NT2/D1 (cell line): ENCODE measurements around the gene SLC9A9.

Experiments used
- DNase-seq: peaks from one replicate; pipeline ENCODE4 v3.0.0-alpha.2; 2011; ENCODE audit warnings: low read depth, low spot score
- H3K27me3 ChIP-seq: 2 replicates; pipeline ENCODE4 v1.6.0; 2011; ENCODE audit warnings: mild to moderate bottlenecking; ENCODE audit not compliant: insufficient read length, insufficient read depth
- H3K36me3 ChIP-seq: 2 replicates; pipeline ENCODE4 v1.6.1; 2011; ENCODE audit warnings: mild to moderate bottlenecking, low read length, mixed read lengths; ENCODE audit not compliant: insufficient read depth, insufficient read length
- H3K4me1 ChIP-seq: 2 replicates; pipeline ENCODE4 v1.5.1; 2011; ENCODE audit not compliant: insufficient read depth, insufficient read length
- H3K4me3 ChIP-seq: 2 replicates; pipeline ENCODE4 v1.5.1; 2011; ENCODE audit warnings: low read depth; ENCODE audit not compliant: insufficient read length
- H3K9ac ChIP-seq: 2 replicates; pipeline ENCODE4 v1.6.0; 2011; ENCODE audit warnings: low read depth; ENCODE audit not compliant: insufficient read length
- H3K9me3 ChIP-seq: 2 replicates; pipeline ENCODE4 v1.5.1; 2011; ENCODE audit warnings: mild to moderate bottlenecking, low read length; ENCODE audit not compliant: insufficient read depth
- SUZ12 ChIP-seq: IDR thresholded peaks from 2 replicates; pipeline ENCODE4 v1.6.1; 2011; ENCODE audit not compliant: insufficient read length, insufficient read depth; ENCODE audit errors: extremely low read depth
- YY1 ChIP-seq: IDR thresholded peaks from 2 replicates; pipeline ENCODE4 v1.6.1; 2011; ENCODE audit not compliant: insufficient read length, insufficient read depth
- ZNF274 ChIP-seq: IDR thresholded peaks from 2 replicates; pipeline ENCODE4 v1.6.1; 2011; ENCODE audit warnings: mild to moderate bottlenecking, low read depth, low read length

SLC9A9 gene

DNA sequence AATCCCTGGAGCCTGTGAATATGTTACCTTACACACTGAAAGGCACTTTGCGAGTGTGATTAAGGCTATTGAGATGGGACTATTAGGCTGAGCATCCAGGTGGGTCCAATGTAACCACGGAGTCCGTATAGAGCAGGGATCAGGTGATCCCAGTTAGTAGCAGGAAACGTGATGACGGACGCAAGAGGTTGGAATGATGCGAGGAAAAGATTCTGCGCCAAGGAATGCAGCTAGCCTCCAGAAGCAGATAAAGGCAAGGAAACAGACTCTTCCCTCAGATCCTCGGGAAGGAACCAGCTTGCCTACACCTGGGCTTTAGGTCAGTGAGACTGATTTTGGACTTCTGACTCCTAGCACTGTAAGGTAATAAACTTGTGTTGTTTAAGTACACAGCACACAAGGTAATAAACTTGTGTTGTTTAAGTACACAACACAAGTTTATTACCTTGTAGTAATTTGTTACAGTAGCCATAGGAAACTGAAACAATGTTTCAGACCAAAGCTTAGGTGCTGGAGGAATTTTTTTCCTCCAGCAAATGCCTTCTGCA lies 603.7 kb downstream of the SLC9A9 start:
- no peak overlapping the region for H3K4me3 ChIP-seq
- no peaks in the 10 kb centered on the region for H3K36me3 ChIP-seq
- H3K27me3 ChIP-seq = no peaks in the 10 kb centered on the region
- H3K4me1 ChIP-seq = no peaks in the 10 kb centered on the region
- TF ChIP-seq ZNF274 (no peak), SUZ12 (no peak), YY1 (no peak)
- no peak overlapping the region for H3K9ac ChIP-seq
- H3K9me3 ChIP-seq = no peaks in the 10 kb centered on the region
- DNase-seq = no peak

DNA sequence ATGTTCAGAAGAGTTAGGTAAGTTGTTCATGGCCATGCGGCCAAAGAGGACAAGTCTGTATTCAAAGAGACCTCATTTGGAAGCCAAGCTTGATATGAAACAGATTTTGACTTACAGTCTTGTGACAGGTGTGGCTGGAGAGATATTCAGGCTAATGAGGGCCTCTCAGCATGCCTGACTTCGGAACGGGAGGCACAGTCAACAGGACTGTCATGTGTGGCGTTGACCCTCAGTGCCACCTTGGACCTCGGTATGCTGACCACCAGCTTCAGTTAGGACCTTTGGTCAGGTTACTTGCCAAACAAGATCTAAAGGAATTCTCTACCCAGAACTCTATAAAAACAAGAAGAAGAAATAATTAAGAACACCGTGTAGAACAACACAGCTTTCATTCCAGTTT lies 604.6 kb downstream of the SLC9A9 start:
- TF ChIP-seq ZNF274 (no peak), SUZ12 (no peak), YY1 (no peak)
- H3K9me3 ChIP-seq = no peaks in the 10 kb centered on the region

DNA sequence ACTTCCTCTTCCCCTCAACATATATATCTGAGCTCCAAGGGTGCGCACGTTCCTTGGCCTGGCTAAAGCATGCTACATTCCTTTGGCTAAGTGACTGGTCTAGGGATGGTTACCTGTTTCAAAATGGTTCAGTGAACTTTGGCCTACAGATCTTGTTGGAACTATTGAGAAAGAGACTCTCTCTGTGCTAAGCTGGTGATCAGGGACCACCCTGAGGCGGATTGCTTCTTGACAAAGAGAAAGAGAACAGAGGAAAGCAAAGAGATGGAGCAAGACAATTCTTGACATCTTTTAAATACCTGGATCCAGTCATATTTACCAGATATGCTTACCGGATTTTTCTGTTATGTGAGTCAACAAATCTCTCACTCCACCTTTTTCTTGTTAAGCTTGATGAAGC lies 605.6 kb downstream of the SLC9A9 start:
- no peak for DNase-seq
- Histone ChIP-seq H3K4me3 (no peak overlapping the region), H3K27me3 (no peaks in the 10 kb centered on the region), H3K9me3 (no peaks in the 10 kb centered on the region), H3K9ac (no peak overlapping the region), H3K4me1 (no peaks in the 10 kb centered on the region), H3K36me3 (no peaks in the 10 kb centered on the region)
- TF ChIP-seq ZNF274 (no peak), YY1 (no peak), SUZ12 (no peak)

More for the DNA sequence above, 604.6 kb downstream of the SLC9A9 start:
- no peaks in the 10 kb centered on the region for H3K4me1 ChIP-seq
- H3K9ac ChIP-seq = no peak overlapping the region
- H3K4me3 ChIP-seq = no peak overlapping the region
- DNase-seq = no peak
- no peaks in the 10 kb centered on the region for H3K36me3 ChIP-seq
- H3K27me3 ChIP-seq = no peaks in the 10 kb centered on the region

GRCh38 chr3:143242101-143242500 lies 606.2 kb downstream of the SLC9A9 start:
- no peak for DNase-seq
- no peaks in the 10 kb centered on the region for H3K9me3 ChIP-seq
- H3K4me3 ChIP-seq = no peak overlapping the region
- no peak for TF ChIP-seq YY1
- no peak for TF ChIP-seq ZNF274
- TF ChIP-seq SUZ12 = no peak
- H3K4me1 ChIP-seq = no peaks in the 10 kb centered on the region
- no peaks in the 10 kb centered on the region for H3K36me3 ChIP-seq
- no peaks in the 10 kb centered on the region for H3K27me3 ChIP-seq
- no peak overlapping the region for H3K9ac ChIP-seq

DNA sequence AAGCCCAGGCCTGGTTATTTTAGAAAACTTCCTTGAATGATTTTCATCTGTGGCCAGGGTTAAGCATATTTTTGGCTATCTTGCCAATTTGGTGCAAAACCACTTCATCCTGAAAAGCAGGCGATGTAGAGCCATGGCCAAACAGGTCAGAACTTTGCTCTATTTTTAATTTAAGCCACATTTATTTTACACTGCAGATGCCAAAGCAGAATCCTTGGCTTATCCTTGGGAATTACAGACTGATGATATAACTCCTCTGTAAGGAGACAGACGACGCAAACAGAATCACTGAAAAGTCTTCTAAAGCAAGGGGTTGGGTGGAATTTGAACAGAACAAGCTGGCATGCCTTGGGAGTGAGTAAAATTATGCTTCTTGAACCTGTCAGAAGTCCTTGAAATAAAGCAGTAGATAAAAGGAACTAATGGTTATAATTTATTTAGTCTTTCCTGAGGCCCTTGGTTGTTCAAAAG lies 606.8 kb downstream of the SLC9A9 start:
- no peaks in the 10 kb centered on the region for H3K9me3 ChIP-seq
- DNase-seq = no peak
- no peak for TF ChIP-seq SUZ12
- no peak for TF ChIP-seq ZNF274
- TF ChIP-seq YY1 = no peak
- H3K4me1 ChIP-seq = no peaks in the 10 kb centered on the region
- H3K4me3 ChIP-seq = no peak overlapping the region
- H3K27me3 ChIP-seq = no peaks in the 10 kb centered on the region
- no peaks in the 10 kb centered on the region for H3K36me3 ChIP-seq
- no peak overlapping the region for H3K9ac ChIP-seq

DNA sequence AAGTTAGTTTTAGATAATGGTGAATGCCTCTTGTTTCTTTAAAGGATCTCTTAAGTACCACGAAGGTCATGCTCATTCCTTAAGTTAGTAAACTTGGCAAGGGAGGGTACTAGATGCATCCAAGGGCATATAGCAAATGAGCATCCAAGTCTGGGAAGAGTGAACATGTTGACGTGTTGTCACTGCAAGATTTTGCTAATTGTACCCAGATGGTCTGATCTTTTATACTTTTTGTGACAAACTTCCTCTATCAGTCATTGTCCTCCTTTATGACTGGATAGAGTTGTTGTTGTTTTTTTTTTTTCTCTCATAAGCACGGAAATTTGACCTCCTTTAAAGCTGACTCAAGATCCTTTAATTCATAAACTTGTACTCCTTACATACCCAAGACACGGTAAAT lies 607.4 kb downstream of the SLC9A9 start:
- Histone ChIP-seq H3K4me3 (no peak overlapping the region), H3K9ac (no peak overlapping the region), H3K9me3 (no peaks in the 10 kb centered on the region), H3K4me1 (no peaks in the 10 kb centered on the region), H3K27me3 (no peaks in the 10 kb centered on the region), H3K36me3 (no peaks in the 10 kb centered on the region)
- TF ChIP-seq YY1 = no peak
- no peak for TF ChIP-seq SUZ12
- no peak for TF ChIP-seq ZNF274
- DNase-seq = no peak

DNA sequence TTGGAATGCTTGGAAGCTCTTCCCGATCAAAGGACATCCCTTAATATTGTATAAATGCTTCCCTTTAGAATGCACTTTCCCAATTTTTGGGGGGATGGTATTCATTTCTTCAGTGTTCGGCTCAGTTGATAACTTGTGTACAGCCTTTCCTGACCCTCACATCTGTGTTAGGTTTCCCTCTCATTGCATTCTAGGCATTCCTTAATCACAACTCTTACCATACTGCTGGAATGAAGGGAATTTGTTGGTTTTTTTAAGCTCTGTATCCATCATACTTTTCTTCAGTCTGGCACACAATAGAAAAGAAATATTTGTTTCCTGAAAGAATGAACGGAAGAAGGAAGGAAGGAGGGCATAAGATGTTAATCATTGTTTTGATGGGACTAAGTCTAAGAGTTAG lies 609.2 kb downstream of the SLC9A9 start:
- DNase-seq = no peak
- no peak for TF ChIP-seq YY1
- TF ChIP-seq SUZ12 = no peak
- no peak for TF ChIP-seq ZNF274
- Histone ChIP-seq H3K4me1 (no peaks in the 10 kb centered on the region), H3K27me3 (no peaks in the 10 kb centered on the region), H3K9me3 (no peaks in the 10 kb centered on the region), H3K4me3 (no peak overlapping the region), H3K36me3 (no peaks in the 10 kb centered on the region), H3K9ac (no peak overlapping the region)

GRCh38 chr3:143237077-143237627 lies 611.1 kb downstream of the SLC9A9 start:
- TF ChIP-seq SUZ12 = no peak
- TF ChIP-seq ZNF274 = no peak
- DNase-seq = no peak
- H3K4me1 ChIP-seq = no peaks in the 10 kb centered on the region
- H3K27me3 ChIP-seq = no peaks in the 10 kb centered on the region
- H3K9ac ChIP-seq = no peak overlapping the region
- H3K9me3 ChIP-seq = no peaks in the 10 kb centered on the region
- H3K4me3 ChIP-seq = no peak overlapping the region
- no peaks in the 10 kb centered on the region for H3K36me3 ChIP-seq
